Peyer's patch (tissue), 4 donors: ENCODE results near the gene VIPR1. TPM values are rescaled to one million over a fixed set of nuclear protein-coding genes. Genes with fewer than 3 reads are reported as not detected.

ENCODE experiments used
- DNase-seq, 3 donors: peaks; one replicate each; pipeline ENCODE4 v3.0.0-alpha.2; 2017 to 2019
- H3K27ac ChIP-seq, 4 donors: fragments of 200-600 bp; sonication (generic); one replicate each; pipeline ENCODE4 v1.5.1; 2016 to 2019
- H3K27me3 ChIP-seq, 2 donors: fragments of 200-600 bp; sonication (generic); one replicate each; pipeline ENCODE4 v1.5.1; 2019
- H3K36me3 ChIP-seq, 3 donors: fragments of 200-600 bp; sonication (generic); one replicate each; pipeline ENCODE4 v1.5.1; 2016 to 2019
- H3K4me1 ChIP-seq, 4 donors: fragments of 200-600 bp; sonication (generic); one replicate each; pipeline ENCODE4 v1.5.1; 2016 to 2019
- H3K4me3 ChIP-seq, 4 donors: fragments of 200-600 bp; sonication (generic); 1 replicate in 3 of 4; 2 replicates in 1 of 4; pipeline ENCODE4 v1.5.1; 2016 to 2019; ENCODE audit warnings: mild to moderate bottlenecking in 1 of 4
- H3K9me3 ChIP-seq, 4 donors: fragments of 200-600 bp; sonication (generic); one replicate each; pipeline ENCODE4 v1.5.1; 2016 to 2019; ENCODE audit warnings: mild to moderate bottlenecking in 1 of 4
- POLR2A ChIP-seq, 2 donors: fragments of 450-650 bp; IDR thresholded peaks; one replicate each; pipeline ENCODE4 v1.5.1; 2017; ENCODE audit warnings: antibody characterized with exemption in 2 of 2, mild to moderate bottlenecking in 2 of 2, moderate library complexity in 2 of 2
- total RNA-seq, 4 donors: library from RNA; depleted of rRNA; stranded (reverse); fragments of >200 nt; gene quantifications; one replicate each; pipeline ENCODE4 v1.1.0, GENCODE V29; 2016
- TF ChIP-seq, protein P1 (sequence below), 6 experiments: fragments of 450-650 bp in 4 of 6; fragments of 200-600 bp in 2 of 6; sonication (generic) in 1 of 6; IDR thresholded peaks; one replicate each; pipeline ENCODE4 v1.5.1; 2017 to 2019; ENCODE audit warnings: antibody characterized with exemption in 6 of 6, mild to moderate bottlenecking in 3 of 6, moderate library complexity in 1 of 6

VIPR1 gene
- total RNA-seq, 4 donors from 2014 or later, result 52.8 to 320 (median 270) TPM

DNA sequence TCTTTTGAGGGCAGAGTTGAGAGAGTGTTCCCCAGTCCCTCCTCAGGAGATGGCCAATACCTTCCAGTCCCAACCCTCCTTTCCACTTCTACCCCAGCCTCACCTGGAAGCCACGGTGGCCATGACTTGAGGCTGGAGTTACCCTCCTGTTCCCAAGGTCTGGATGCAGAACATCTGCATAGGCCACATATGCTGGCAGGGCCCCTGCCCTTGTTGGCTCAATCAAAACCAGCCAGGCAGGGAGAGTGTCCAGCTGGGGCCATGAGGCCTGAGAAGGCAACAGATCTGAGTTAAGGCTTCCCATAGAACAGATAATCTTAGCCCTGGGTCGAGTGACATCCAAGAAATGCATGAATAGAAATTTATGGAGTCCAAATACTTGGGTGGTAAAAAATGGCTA lies 23.6 kb upstream of the VIPR1 start:
- Histone ChIP-seq H3K4me1 (peaks cover 0 to 13% (median 0%) of the 10 kb centered on the region in 4 donors), H3K27ac (no peak overlapping the region), H3K27me3 (no peaks in the 10 kb centered on the region), H3K36me3 (no peaks in the 10 kb centered on the region), H3K4me3 (no peak overlapping the region), H3K9me3 (no peaks in the 10 kb centered on the region)
- DNase-seq, result no peak
- TF ChIP-seq, protein P1, sequence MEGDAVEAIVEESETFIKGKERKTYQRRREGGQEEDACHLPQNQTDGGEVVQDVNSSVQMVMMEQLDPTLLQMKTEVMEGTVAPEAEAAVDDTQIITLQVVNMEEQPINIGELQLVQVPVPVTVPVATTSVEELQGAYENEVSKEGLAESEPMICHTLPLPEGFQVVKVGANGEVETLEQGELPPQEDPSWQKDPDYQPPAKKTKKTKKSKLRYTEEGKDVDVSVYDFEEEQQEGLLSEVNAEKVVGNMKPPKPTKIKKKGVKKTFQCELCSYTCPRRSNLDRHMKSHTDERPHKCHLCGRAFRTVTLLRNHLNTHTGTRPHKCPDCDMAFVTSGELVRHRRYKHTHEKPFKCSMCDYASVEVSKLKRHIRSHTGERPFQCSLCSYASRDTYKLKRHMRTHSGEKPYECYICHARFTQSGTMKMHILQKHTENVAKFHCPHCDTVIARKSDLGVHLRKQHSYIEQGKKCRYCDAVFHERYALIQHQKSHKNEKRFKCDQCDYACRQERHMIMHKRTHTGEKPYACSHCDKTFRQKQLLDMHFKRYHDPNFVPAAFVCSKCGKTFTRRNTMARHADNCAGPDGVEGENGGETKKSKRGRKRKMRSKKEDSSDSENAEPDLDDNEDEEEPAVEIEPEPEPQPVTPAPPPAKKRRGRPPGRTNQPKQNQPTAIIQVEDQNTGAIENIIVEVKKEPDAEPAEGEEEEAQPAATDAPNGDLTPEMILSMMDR (IDR thresholded peaks at IDR 0.05), result no peak
- no peak for TF ChIP-seq POLR2A (IDR thresholded peaks at IDR 0.05)

DNA sequence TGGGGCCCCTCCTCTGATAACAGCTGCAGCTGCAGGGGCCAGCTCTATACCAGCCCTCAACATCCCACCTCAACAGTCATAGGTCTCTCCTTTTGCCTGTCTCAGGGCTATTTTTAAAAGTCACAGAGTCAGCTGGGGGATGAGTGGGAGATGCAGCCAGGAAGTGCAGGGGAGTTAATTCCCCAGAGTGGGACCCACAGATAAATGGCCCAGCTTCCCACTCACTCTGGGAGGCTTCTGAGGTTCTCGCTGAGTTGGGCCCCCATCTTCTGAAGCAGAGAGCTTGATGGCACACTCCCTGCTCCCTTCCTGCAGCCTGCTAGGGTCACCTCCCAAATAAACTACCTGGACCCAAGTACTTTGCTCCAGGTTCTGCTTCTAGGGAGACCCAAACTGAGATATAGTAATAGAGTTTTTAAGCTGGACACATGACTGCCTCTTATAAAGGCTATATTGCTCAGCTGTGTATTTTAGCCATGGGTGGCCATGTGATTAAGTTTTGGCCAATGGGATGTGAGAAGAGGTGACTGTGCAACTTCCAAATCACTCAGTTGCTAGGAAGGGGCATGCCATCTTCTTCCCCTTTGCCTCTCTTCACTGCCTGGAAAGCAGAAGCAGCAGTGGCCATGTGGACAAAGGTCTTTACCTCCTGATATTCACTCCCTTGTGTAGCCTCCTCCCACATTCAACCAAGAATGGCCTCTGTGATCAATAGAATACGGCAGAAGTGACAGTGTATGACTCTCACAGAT lies 15.5 kb upstream of the VIPR1 start:
- TF ChIP-seq POLR2A (IDR thresholded peaks at IDR 0.05), result no peak
- TF ChIP-seq, protein P1 (IDR thresholded peaks at IDR 0.05), result no peak
- no peaks in the 10 kb centered on the region for H3K9me3 ChIP-seq
- H3K27me3 ChIP-seq, result no peaks in the 10 kb centered on the region
- H3K4me1 ChIP-seq, result no peaks in the 10 kb centered on the region
- H3K4me3 ChIP-seq, result no peak overlapping the region
- H3K27ac ChIP-seq, result no peak overlapping the region
- DNase-seq, result no peak
- H3K36me3 ChIP-seq, result no peaks in the 10 kb centered on the region

DNA sequence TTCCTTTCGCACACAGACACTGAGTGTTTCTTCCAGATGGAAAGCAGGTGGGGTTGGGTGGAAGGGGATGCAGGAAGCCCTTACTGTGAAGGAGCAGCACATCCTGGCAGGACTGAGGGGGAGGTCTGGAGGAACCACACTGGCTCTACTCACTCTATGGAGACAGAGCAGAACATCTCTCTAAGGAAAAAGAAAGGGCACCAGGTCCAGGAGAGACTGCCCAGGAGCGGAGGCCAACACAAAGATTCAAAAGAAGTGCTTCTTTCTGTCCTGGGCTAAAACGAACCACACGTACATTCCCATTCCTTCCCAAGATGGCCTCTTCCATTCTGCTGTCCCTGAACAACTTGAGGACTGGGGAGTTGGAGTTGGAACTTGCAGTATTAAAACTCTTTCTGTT lies 13.8 kb upstream of the VIPR1 start:
- DNase-seq, result no peak
- no peaks in the 10 kb centered on the region for H3K4me1 ChIP-seq
- H3K27me3 ChIP-seq, result no peaks in the 10 kb centered on the region
- H3K27ac ChIP-seq, result no peak overlapping the region
- H3K4me3 ChIP-seq, result no peak overlapping the region
- no peak for TF ChIP-seq POLR2A (IDR thresholded peaks at IDR 0.05)
- H3K36me3 ChIP-seq, result no peaks in the 10 kb centered on the region
- H3K9me3 ChIP-seq, result no peaks in the 10 kb centered on the region

DNA sequence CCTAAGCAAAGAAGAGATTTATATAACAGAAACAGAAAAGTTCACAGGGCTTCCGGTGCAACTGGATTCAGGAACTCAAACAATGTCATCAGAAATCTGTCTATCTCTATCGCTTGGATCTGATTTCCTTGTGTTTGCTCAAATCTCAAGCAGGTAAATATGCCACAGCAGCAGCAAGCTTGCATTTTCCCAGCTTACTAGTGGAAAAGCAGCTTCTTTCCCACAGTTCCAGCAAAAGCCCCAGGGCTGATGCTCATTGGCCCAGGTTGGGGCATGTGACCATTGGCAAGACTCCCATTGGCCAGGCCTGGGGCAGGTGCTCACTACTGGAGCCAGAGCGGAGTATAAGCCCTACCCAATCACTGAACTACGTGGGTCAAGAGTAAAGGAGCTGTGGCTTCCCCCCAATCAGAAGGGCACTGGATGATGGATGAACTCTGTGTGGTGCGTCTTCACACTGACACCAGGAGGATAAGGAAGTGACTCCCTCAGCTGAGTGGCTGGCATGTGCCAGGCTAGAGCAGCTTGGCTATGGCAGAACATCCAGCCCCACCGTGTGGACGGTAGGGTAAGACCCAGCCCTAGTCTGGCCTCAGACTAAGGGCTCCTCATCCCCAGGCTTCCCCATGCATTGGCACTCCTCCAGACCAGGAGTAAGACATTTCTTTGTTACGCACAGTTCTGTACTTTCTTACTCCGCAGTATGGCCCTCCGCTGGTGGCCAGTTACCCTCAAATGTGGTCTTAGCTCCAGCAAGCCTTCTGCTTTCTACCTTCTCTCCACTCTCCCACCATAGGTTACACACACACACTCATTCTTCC lies 13.1 kb upstream of the VIPR1 start:
- TF ChIP-seq, protein P1 (IDR thresholded peaks at IDR 0.05), result no peak
- TF ChIP-seq POLR2A (IDR thresholded peaks at IDR 0.05), result no peak
- peak in 1 of 3 donors; percentile 9 for DNase-seq
- Histone ChIP-seq H3K9me3 (no peaks in the 10 kb centered on the region), H3K27ac (peak overlapping the region in 1 of 4 donors; percentile 15), H3K4me1 (no peaks in the 10 kb centered on the region), H3K27me3 (no peaks in the 10 kb centered on the region), H3K36me3 (no peaks in the 10 kb centered on the region), H3K4me3 (no peak overlapping the region)

DNA sequence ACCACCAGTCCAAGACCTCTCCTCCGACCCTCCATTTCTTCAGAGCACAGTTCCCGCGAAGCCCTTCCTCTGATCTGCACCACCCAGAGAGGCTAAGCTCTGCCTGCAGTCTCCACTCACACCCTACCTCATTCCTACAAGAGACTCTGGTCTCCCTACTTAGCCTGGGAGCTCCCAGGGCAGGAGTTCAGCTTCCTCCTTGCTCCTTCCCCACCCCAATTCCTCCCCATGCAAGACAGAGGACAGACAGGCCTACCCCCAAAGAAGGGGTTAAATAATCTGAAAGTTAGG lies 12.6 kb upstream of the VIPR1 start:
- Histone ChIP-seq H3K27ac (peak overlapping the region in 2 of 4 donors; percentile 5 to 15), H3K36me3 (no peaks in the 10 kb centered on the region), H3K9me3 (no peaks in the 10 kb centered on the region), H3K27me3 (no peaks in the 10 kb centered on the region), H3K4me1 (no peaks in the 10 kb centered on the region), H3K4me3 (no peak overlapping the region)
- TF ChIP-seq, protein P1 (IDR thresholded peaks at IDR 0.05), result no peak
- TF ChIP-seq POLR2A (IDR thresholded peaks at IDR 0.05), result no peak
- DNase-seq, result no peak

DNA sequence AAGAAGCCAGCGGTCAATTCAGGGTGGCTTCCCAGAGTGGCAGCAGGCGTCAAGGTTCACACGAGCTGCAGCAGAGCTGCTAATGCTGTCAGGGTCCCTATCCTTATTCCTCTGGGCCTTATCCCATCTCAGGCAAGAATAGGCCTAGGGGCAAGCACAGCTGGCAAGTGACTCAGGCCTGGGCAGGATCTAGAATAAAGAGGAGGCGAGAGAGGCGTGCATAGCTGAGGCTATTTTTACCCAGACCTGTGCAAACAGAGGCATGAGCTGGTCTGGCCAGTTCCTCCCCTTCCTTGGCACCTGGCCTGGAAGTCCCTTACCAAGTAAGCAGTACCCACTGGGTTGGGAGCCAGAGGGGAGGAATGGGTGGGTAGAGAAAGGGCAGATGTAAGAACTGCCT lies 12.2 kb upstream of the VIPR1 start:
- DNase-seq, result peak in 2 of 3 donors; percentile 69 to 70
- H3K27ac ChIP-seq, result peak overlapping the region in 2 of 4 donors; percentile 5 to 15
- no peaks in the 10 kb centered on the region for H3K36me3 ChIP-seq
- TF ChIP-seq POLR2A (IDR thresholded peaks at IDR 0.05), result no peak
- TF ChIP-seq, protein P1 (IDR thresholded peaks at IDR 0.05), result no peak
- H3K4me1 ChIP-seq, result no peaks in the 10 kb centered on the region
- no peaks in the 10 kb centered on the region for H3K9me3 ChIP-seq
- no peak overlapping the region for H3K4me3 ChIP-seq
- H3K27me3 ChIP-seq, result no peaks in the 10 kb centered on the region
